HG03159 (cell line): ENCODE data around the gene SUCLG1.
A peak's percentile ranks its signal among the peaks of the same experiment; 100 is the strongest.
"Not testable (repeated sequence)": the region's sequence is repeated elsewhere in the genome, so short reads cannot be mapped to it uniquely, and the experiment has no call there.

Experiments used
- ATAC-seq: cut with Tn5 transposase; IDR thresholded peaks from one replicate; pipeline ENCODE4 v1.9.1; 2021; ENCODE audit warnings: mild to moderate bottlenecking, moderate library complexity; ENCODE audit not compliant: unreplicated experiment

SUCLG1 gene

DNA sequence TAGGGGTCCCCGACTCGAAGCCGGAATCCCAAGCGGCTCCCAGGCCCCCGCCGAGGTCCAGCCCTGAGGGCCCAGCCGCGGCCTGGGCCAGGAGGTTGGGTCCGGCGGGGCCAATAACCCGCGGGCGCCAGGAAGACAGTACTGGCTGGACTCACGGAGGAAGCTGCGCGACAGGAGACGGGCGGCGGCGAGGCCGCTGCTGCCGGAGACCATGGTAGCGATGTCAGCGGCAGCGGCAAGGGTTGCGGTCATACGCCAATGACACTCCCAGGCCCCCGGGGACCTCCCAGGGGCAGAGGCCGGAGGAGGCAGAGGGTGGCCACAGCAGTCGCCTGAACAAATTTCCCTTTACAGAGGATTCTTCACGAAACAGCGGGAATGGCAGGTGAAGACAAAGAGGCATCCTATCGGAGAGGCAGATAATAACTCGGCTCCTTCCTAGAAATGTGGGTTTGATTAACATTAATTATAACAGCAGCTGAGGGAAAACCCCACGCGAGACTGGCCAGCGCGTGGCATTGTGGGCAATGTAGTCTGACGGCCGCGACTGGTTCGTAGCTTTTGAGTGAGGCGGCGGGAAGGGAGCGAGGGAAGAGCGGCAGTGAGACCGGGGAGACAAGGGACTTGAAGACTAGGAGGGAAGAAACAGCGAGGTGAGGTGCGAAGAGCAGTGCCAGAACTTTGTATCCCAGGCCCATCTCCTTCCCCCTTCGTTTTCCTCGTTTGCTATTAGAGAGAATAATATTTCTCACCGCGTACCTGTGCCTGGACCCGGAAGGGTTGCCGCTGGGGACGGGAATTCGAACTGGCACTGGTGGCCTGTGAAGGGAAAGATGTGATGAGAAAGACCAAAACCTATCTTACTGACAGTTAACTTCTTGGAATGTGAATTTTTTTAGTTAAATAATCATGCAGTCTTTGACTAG lies at the start of gene SUCLG1:
Gene SUCLG1 (minus strand): TSS at position 263 of the 926 bp plus-strand sequence. CDS start 11 bp downstream, at position 252.
- ATAC-seq = peak; percentile 94

DNA sequence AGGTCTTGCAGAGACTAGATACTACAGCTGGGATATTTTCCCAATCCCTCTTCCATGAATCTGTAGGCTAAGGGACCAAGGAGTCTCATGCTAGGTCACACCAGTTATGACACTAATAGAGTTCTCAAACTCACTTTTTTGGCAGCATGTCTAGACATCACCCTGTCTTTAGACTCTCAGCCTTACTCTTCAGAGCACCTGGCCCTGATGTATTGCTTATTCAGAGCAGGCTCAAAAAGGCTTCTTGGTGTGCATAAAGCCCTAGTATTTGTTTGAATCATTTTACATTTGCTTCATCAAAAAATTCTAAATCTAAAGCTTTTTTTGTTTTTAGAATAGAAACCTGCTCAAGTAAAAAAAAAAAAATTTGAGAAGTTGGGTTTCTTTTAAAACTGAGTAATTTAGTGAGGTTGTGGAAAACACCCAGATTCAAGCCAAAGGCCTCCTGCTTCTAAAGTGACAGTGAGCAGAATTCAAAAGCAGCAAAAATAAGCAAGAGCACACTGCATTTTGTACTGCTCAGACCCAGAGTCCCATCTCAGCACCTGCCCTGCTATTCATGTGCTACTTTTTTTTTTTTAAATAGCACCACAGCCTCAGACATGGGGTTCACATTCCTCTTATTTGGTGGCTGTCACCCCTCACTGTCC lies 39.2 kb upstream of the SUCLG1 start:
- no peak for ATAC-seq

DNA sequence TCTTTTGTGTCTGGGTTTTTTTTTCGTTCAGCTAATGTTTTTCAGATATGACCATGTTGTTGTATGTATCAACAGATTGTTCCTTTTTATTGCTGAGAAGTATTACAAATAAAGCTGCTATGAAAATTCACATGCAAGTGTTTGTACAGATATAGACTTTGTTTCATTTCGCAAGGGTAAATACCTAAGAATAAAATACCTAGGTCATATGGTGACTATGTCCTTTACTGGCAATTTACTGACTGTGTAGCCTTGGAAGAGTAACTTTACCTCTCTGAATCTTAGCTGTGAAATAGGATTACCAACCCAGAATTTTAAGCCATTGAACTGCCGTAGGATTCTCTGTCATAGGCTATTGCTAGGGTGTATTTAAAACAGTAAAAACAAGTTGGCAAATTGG lies 38.2 kb upstream of the SUCLG1 start:
- no peak for ATAC-seq

DNA sequence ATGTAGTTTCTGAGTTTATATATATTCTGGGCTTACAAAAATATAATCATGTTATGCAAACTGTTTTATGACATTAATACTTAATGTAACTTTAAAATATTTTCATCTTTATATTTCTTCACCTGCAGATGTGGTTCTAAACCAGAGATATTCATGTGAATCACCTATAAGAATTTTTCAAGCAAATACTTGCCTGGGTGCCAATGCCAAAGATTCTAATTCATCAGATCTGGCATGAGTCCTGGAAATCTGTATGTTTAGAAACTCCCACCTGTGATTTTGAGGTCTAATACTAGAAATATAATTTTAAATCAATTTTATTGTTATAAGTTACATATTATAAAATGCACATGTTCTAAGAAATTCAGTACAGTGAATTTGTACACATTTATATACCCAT lies 37.3 kb upstream of the SUCLG1 start:
- ATAC-seq = no peak

DNA sequence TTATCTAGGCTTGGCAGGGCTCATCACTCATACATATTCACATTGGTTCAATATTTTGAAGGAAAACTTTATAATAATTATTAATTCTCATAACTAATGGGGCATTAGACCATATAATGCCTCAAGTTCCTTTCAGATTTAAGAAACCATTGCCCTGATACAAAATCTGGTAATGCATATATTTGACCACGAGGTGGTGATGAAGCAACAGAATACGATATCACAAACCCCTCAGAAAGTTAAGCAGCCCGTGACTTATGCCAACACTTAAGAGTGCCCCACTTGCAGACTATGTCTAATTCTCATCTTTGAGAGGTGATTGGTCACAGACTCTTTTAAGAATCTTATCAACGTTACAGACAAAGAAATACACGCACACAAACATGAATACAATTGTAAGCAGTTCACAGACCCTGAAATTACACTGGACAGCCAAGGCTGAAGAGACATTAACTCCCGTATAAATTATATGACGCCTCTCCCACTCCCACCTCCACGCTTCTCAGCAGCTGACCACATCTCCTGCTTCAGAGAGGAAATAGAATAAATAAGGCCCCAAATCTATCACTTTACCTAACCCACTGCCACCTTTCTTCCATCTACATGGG lies 36.6 kb upstream of the SUCLG1 start:
- peak; percentile 75 for ATAC-seq

DNA sequence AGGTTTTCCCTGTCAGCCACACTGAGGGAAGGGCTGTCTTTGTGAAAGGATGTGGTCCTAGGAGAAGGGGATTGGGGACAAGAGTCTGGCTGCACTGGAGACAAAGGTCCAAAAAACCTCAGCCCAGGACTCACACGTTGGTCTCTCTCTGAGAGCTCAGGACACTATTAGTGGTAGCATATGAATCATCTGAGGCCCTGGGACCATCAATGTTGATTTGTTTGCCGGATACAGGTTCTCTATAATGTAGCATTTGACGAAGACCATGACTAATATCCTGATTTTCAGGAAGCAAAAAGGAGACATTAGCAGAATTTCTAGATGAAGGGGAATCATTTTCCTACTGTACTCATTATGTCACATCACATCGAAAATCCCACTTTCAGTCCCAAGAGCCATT lies 35.0 kb upstream of the SUCLG1 start:
- ATAC-seq = no peak

DNA sequence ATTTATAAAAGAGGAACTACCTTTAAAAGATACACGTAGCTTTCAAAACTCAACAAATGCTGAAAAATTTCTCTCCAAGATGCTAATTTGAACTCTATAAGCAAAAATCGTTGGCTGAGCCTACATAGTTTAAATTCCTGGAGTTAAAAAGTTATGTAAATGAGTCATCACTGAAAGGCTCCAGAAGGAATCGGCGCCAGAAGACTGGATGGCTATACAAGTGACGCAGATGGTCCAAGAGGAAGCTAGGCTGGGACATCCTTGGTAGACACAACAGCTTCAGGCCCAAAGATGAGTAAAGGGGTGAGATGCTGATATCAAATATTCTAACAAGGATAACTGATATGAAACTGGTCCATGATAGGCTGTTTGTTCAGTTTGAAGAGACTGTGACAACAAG lies 34.4 kb upstream of the SUCLG1 start:
- no peak for ATAC-seq

DNA sequence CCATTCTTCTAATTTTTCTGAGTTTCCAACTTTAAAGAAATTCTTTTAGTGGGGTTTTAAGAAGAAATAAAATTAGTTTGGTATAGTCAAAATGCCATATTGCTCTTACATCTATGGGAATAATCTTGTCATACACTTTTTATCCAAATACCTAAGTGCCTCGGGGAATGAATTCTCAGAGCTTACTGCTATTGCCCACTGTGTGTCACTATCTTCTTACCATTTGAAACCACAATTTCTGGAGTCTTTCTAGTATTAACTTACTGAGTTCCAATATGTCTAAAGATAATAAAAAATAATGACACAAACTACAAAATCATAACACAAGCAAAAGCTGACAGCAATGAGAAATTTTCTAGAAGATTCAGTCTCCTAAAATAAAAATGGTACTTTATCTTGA lies 33.5 kb upstream of the SUCLG1 start:
- ATAC-seq = no peak

DNA sequence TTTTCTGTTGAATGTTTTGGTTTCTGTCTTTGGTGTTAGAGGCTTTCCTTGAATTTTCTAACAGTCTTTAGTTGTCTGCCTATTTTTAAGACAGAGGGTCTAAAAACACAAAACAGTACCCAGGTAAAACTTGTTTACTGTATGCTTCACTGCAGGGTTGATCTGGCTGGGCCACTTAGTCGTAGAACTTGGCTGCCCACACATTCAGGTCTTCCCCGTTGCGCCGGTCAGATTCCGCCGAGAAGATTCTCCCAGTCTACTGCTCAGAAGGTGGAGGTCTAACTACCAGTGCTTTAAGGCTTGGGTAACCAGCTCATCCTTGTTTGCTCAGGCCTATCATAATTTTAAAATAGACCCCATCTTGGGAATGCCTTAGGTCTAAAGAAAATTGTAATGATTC lies 32.7 kb upstream of the SUCLG1 start:
- ATAC-seq = no peak

DNA sequence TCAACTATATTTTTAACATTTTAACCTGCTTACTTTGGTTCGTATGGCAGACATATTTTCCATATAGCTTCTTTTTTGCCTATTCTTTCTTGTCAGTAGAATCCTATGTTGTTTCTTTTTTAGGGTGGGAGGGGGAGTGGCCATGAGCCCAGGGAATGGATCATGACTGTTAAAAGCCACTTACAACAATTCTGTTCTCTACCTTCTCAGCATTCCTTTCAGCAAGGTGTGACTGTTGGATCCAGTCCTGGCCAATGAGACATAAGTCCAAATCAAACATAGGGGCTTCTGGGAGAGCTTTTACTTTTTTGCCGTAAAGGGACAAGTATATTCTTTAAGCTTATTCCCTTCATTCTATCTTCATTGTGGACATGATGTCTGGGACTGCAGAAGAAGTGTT lies 32.2 kb upstream of the SUCLG1 start:
- no peak for ATAC-seq

DNA sequence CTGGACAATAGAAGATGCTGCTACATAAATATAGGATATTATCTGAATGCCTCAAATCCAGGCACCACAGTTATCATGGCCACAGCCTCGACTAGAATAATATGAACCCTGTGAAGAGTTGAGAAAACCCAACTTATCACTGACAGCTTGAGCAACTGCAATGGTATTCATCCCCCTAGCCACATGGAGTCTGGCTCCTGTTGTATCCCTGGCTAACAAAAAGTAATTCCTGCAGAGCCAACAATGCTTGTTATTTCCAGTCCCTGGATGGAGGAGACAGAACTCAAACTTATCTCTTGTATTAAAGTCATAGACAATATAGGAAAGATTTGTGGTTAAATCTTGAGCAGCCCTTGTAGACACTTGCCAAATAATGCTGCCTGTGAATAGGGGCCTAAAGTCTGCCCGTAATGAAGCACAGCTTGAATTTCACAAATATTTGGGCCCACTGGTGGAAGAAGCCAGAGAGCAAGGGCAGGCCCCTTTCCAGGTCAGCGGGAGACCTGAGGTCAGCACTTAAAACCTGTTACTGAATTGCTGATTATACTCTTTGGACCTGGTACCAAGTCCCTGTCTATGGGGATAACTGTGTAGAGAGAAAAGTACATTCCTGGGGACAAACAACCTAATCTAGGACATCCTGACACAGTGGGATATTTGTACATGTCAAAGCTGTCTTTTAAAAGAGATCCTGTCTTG lies 28.4 kb upstream of the SUCLG1 start:
- ATAC-seq = no peak

DNA sequence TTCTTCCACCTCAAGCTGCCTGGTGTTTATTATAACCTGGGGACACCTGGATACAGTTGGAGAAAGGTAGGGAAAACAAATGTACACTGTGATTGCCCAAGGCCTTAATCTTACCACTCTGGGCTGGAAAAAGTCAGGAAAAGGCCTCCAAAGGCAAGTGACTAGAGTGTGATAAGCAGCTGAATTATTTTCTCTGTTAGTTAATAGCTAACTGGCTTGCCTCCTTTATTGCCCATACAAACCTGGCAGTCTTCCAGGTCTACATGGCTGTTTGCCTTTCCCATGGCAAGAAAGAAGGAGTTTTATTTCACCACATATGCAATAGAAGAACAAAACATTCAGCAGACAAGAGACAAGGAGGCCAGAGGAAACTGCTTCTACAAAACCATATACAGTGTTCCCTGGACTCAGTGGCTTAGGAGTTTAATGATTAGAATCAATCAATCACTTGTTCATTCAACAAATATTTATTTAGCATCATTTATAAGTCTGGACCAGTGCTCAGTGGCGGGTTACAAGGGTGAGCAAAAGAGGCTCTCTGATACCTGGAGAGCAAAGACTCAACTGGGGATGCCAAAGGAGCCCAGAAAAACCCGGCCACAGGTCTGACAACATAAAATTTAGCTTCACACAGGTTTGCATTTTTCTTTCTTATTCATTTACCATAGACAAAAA lies 27.5 kb upstream of the SUCLG1 start:
- ATAC-seq = no peak

DNA sequence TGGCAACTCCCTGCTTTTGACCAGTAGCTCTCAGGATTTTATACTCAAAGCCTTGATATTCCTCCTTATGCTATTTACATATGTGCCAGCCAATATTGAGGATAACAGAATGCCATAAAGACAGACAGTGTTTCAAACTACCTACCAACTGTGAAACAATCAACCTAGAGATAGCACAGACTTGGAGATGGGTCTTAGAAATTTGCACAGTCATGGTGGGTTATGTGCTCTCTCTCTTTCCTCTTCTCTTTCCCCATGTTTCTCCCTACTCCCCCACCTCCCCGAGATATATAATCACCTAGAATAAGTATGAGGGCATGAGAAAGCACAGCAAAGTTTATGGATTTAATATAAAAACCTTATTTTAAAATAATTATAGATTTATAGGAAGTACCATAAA lies 24.2 kb upstream of the SUCLG1 start:
- ATAC-seq = no peak

DNA sequence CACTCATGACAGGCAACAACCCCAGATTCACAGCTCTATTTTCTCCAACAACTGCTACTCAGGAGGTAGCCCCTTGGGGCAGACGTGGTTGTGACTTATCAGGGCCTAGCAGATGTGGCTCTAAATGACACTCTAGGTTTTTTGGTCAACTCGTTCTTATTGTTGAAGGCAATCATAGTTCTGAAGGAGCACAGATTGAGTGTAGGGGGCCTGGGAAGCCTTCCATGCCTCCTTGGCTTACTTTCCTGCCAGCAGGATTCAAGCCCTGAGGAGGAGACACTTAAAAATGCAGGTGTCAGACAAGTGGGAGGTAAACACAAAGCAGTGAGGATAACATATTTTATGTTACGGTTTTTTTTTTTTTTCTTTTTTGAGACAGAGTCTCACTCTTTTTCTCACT lies 23.5 kb upstream of the SUCLG1 start:
- no peak for ATAC-seq

DNA sequence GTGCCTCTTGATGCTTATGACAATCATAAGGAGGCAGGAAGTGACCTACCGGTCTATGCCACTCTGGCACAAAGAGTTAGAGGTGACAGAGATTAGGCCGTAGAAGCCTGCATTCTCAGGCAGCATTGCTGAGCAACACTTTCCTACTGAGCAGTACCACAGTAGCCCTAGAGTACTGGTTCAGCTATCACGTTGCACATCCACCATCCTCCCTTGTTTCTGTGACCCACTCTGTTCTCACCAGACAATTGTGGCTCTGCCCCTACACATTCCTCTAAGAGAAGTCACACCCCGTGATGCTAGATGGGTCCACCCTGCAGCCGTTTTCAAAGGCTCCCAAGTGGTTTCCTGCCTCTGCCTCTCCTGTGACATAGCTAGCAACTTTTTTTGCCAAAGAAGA lies 22.6 kb upstream of the SUCLG1 start:
- no peak for ATAC-seq

DNA sequence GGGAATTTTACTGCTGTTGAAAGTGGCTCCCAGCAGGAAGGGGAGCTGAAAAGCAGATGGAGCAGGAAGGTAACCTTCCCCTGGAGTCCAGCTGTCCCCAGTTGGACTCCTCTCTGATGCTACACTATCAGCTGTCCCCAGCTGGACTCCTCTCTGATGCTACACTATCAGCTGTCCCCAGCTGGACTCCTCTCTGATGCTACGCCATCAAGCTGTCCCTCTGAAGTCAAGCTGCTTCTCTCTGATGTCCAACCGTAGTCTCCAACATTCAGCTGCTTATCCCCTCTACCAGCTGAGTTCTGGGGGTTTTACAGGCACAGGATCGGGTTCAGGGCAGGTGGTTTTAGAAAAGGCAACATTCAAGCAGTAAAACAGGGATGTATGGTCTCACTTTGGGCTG lies 19.8 kb upstream of the SUCLG1 start:
- no peak for ATAC-seq

DNA sequence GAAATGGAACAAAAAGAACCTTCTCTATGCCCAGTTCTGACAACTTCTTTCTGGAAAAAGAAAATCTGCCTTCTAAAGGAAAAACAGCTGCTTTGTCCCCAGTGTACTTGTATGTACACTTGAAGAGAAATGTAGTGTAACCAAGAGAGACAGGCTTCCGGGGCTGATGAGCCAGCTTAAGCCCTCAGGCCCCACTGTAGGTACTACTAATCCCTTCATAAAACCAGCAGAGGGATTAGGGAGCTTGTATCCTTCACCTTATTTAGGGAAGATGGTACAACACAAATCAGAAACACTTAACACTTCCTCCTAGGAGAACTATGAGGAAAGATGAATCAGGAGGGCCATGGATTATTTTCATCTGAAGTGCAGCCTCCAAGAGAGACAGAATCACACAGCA lies 18.8 kb upstream of the SUCLG1 start:
- ATAC-seq = no peak

DNA sequence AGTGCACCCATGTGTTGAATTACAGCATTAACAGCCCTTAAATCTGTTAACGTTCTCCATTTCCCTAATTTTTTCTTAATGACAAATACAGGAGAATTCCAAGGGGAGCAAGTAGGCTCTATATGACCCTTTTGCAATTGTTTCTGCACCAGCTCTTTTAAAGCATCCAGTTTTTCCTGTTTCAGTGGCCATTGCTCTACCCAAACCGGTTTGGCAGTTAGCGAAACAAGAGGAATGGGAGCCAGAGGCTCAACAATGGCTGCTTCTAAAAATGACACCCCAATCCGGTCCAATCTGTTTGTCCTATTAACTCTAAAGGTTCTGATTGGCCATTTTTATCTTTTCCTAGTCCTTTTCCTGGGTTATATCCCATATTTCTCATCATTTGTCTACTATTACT lies 15.1 kb upstream of the SUCLG1 start:
- ATAC-seq = no peak

DNA sequence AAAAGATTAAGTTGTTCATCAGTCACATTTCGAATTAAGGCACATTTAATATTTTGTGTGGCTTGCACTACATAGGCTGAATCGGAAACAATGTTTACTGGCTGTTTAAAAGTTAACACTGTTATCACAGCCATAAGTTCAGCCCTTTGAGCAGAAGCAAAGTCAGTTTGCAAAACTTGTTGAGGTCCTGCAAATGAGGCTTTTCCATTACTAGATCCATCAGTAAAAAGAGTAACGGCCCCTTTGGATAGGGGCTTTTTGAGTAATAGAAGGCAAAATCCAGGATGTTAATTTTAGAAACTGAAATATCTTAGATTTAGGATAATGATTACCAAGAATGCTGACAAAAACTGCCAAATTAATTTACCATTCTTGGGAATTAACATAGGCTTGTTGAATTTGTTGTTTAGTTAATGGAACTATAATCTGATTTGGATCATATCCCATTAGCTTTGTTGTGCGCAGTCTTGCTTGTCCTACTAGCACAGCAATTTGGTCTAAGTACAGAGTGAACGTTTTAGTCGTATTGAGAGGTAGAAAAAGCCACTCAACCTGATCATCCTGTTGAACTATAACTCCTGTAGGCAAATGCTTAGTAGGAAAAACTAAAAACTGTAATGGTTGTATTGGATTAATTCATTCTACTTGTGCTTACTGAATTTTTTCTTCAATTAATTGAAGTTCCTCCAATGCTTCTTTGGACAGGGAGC lies 13.9 kb upstream of the SUCLG1 start:
- no peak for ATAC-seq

DNA sequence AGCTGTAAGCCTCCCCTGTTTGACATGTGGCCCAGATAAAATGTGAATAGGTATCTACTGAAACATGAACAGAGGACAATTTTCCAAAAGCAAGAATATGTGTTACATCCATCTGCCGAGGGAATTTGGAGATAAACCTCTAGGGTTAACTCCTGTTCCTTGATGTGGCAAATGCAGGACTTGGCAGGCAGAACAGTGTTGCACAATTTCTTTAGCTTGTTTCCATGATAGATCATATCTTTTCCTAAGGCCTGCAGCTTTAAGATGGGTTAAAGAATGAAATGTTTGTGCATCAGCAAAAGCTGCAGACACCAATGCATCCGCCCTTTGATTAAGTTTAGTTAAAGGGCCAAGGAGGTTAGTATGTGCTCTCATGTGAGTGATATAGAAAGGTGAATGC lies 13.3 kb upstream of the SUCLG1 start:
- not testable (repeated sequence) for ATAC-seq
